Measurements from ENCODE around the gene PRAME. TPM values are rescaled to one million over a fixed set of nuclear protein-coding genes. Genes with fewer than 3 reads are reported as not detected.

Gene PRAME
- total RNA-seq, 1 donor from 2014 or later = not detected

- no peaks in the 10 kb centered on the region for H3K9me3 ChIP-seq (ENCODE audit: low read depth)
- H4K20me1 ChIP-seq (ENCODE audit: low read depth) = no peaks in the 10 kb centered on the region
- no peak for DNase-seq (ENCODE audit: low spot score)
- no peak overlapping the region for H3K9ac ChIP-seq
- H3K4me1 Mint-ChIP-seq = no peaks in the 10 kb centered on the region
- peaks cover 5% of the 10 kb centered on the region for H3K27me3 Mint-ChIP-seq (ENCODE audit: insufficient read depth, low read depth)
- no peaks in the 10 kb centered on the region for H3K36me3 ChIP-seq
- no peak overlapping the region for H3K27ac ChIP-seq
- no peaks in the 10 kb centered on the region for H3K9me3 Mint-ChIP-seq
- no peak overlapping the region for H3K27ac Mint-ChIP-seq
- H3K4me3 ChIP-seq = no peak overlapping the region
- no peak overlapping the region for H3K4me3 Mint-ChIP-seq
- no peaks in the 10 kb centered on the region for H3K36me3 Mint-ChIP-seq
- no peak overlapping the region for H2AFZ ChIP-seq (replicated peaks)
- no peak overlapping the region for H3K4me2 ChIP-seq
- no peaks in the 10 kb centered on the region for H3F3A ChIP-seq (ENCODE audit: low read depth)
- H3K27me3 ChIP-seq = peaks cover 100% of the 10 kb centered on the region
- TF ChIP-seq CTCF (IDR thresholded peaks at IDR 0.05) (no peak), EZH2phosphoT487 (IDR thresholded peaks at IDR 0.05) (no peak), EZH2 (IDR thresholded peaks at IDR 0.05) (no peak)
- H3K79me2 ChIP-seq (ENCODE audit: low read depth) = no peaks in the 10 kb centered on the region
- no peaks in the 10 kb centered on the region for H3K4me1 ChIP-seq
Observed at GRCh38 chr22:22548317-22548716, 10.7 kb downstream of the PRAME start.

GRCh38 chr22:22547692-22548300 lies 11.3 kb downstream of the PRAME start:
- Histone ChIP-seq H3K4me3 (no peak overlapping the region), H3K9me3 (ENCODE audit: low read depth) (no peaks in the 10 kb centered on the region), H3K9ac (no peak overlapping the region), H3K36me3 (no peaks in the 10 kb centered on the region), H4K20me1 (ENCODE audit: low read depth) (no peaks in the 10 kb centered on the region), H3K27me3 (peaks cover 100% of the 10 kb centered on the region), H2AFZ (replicated peaks) (no peak overlapping the region), H3K4me2 (no peak overlapping the region), H3F3A (ENCODE audit: low read depth) (no peaks in the 10 kb centered on the region), H3K4me1 (no peaks in the 10 kb centered on the region), H3K79me2 (ENCODE audit: low read depth) (no peaks in the 10 kb centered on the region), H3K27ac (no peak overlapping the region)
- no peaks in the 10 kb centered on the region for H3K4me1 Mint-ChIP-seq
- H3K27me3 Mint-ChIP-seq (ENCODE audit: insufficient read depth, low read depth) = peaks cover 5% of the 10 kb centered on the region
- no peaks in the 10 kb centered on the region for H3K36me3 Mint-ChIP-seq
- H3K4me3 Mint-ChIP-seq = no peak overlapping the region
- no peaks in the 10 kb centered on the region for H3K9me3 Mint-ChIP-seq
- DNase-seq (ENCODE audit: low spot score) = no peak
- no peak overlapping the region for H3K27ac Mint-ChIP-seq
- no peak for TF ChIP-seq EZH2 (IDR thresholded peaks at IDR 0.05)
- TF ChIP-seq EZH2phosphoT487 (IDR thresholded peaks at IDR 0.05) = no peak
- TF ChIP-seq CTCF (IDR thresholded peaks at IDR 0.05) = no peak

GRCh38 chr22:22547226-22547625 lies 11.8 kb downstream of the PRAME start:
- Mint-ChIP-seq H3K4me1 (no peaks in the 10 kb centered on the region), H3K4me3 (no peak overlapping the region), H3K27ac (no peak overlapping the region), H3K36me3 (no peaks in the 10 kb centered on the region), H3K9me3 (no peaks in the 10 kb centered on the region), H3K27me3 (ENCODE audit: insufficient read depth, low read depth) (peaks cover 5% of the 10 kb centered on the region)
- no peak overlapping the region for H3K4me2 ChIP-seq
- H3K4me3 ChIP-seq = no peak overlapping the region
- H3K36me3 ChIP-seq = no peaks in the 10 kb centered on the region
- TF ChIP-seq EZH2phosphoT487 (IDR thresholded peaks at IDR 0.05) (no peak), CTCF (IDR thresholded peaks at IDR 0.05) (no peak), EZH2 (IDR thresholded peaks at IDR 0.05) (no peak)
- H3K9me3 ChIP-seq (ENCODE audit: low read depth) = no peaks in the 10 kb centered on the region
- H3K4me1 ChIP-seq = no peaks in the 10 kb centered on the region
- no peaks in the 10 kb centered on the region for H3F3A ChIP-seq (ENCODE audit: low read depth)
- no peak overlapping the region for H3K27ac ChIP-seq
- DNase-seq (ENCODE audit: low spot score) = no peak
- H4K20me1 ChIP-seq (ENCODE audit: low read depth) = no peaks in the 10 kb centered on the region
- peaks cover 100% of the 10 kb centered on the region for H3K27me3 ChIP-seq
- no peaks in the 10 kb centered on the region for H3K79me2 ChIP-seq (ENCODE audit: low read depth)
- no peak overlapping the region for H3K9ac ChIP-seq
- H2AFZ ChIP-seq (replicated peaks) = no peak overlapping the region

Data from neural progenitor cell (in vitro differentiated cells).